C1 segment of cervical spinal cord (tissue), 14 donors: ENCODE data around the gene ERBB3.
"Not testable (repeated sequence)": the region's sequence is repeated elsewhere in the genome, so short reads cannot be mapped to it uniquely, and the experiment has no call there.

Experiments
- DNase-seq, 14 donors: peaks; one replicate each; lab custom pipeline; 2025; lab: John Stamatoyannopoulos, UW

Gene ERBB3

DNA sequence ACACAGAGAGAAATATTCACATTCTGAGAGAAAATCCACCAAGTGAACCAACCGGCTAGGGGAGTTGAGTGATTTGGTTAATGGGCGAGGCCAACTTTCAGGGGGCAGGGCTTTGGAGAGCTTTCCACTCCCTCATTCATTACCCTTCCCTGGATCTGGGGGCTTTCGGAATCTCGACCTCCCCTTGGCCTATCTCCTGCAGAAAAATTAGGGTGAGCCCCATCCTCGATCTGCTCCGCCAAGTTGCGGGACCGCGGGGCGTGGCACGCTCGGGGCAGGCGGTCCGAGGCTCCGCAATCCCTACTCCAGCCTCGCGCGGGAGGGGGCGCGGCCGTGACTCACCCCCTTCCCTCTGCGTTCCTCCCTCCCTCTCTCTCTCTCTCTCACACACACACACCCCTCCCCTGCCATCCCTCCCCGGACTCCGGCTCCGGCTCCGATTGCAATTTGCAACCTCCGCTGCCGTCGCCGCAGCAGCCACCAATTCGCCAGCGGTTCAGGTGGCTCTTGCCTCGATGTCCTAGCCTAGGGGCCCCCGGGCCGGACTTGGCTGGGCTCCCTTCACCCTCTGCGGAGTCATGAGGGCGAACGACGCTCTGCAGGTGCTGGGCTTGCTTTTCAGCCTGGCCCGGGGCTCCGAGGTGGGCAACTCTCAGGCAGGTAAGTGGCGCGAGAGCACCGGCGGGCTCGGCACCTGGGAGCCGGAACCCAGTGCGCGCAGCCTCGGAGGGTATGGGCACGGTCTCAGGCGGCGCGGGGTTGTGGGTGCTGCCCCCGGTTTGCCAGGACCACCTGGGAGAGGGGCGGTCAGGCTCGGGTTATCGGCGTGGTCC, at the start of gene ERBB3:
ERBB3 (plus strand) TSS at position 443 of the 833 bp plus-strand sequence; CDS start at position 579, 136 bp downstream.
- DNase-seq: peak in 12 of 14 donors; percentile 15 to 84 (median 66)

GRCh38 chr12:56031987-56032386, 48.0 kb upstream of the ERBB3 start:
- DNase-seq: no peak

- DNase-seq: no peak
Measured at GRCh38 chr12:56034586-56035332, 45.2 kb upstream of the ERBB3 start.

GRCh38 chr12:56037161-56037560, 42.8 kb upstream of the ERBB3 start:
- DNase-seq: no peak

GRCh38 chr12:56038022-56038655, 41.8 kb upstream of the ERBB3 start:
- DNase-seq: no peak

- no peak for DNase-seq
Measured at GRCh38 chr12:56040151-56040550, 39.8 kb upstream of the ERBB3 start.

DNA sequence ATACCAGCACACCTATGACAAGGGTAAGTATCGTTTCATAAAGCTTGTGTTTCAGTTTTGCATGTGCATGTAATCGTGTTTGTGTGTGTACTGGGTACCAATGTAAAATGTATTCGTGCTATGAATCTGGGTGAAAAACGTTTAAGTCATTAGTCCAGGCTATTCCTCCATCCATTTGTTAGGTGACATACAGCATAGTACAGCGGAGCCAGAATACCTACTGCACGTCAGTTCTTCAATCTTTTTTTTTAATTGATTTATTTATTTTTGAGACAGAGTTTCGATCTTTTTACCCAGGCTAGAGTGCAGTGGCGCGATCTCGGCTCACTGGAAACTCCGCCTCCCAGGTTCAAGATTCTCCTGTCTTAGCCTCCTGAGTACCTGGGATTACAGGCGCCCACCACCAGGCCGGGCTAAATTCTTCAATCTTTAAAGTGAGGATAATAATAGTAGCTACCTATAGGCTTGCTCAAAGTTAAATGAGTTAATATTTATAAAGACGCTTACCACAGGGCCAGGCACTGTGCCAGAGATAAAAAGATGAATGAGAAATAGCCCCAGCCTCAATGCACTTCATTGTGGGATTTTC, 38.9 kb upstream of the ERBB3 start:
- no peak for DNase-seq

DNA sequence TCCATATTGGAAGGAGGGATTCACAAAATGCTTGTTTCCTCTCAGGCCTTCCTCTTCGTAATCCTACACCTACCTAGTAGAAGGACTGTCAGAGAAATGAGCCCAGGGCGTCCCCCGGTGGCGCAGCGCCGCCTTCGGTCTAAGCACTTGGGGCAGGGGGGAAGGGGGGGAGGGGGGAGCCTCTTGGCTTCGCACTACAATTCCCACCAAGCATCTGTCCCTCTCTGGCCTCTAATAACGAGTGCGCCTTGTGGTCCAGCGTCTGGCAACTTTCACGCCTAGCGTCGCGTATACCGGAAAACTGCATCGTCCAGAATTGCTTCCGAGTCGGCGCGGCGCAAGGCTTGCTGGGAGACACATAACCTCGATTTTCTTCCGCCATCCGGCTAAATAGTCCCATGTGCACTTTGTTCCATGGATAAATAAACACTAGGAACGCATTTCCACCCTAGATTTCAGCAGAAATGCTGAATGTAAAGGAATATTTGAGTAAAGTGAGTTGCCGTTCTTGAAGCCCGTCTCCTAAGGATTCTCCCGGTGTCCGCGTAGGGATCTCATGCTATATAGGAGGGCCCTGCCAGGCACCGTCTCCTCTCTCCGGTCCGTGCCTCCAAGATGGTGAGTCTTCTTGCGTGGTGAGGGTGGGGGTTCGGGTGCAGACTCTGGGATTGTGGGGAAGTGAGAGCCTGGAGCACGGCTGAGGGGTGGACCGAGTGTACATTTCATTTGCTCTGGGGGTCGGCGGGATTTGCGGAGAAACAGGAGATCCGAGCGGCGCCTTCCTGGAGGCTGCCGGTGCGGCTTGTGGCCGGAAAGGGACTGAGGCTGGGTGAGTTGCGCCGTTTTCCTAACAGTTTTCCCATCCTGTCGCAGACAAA, 38.2 kb upstream of the ERBB3 start, which contains the start of gene RPS26:
RPS26 (plus strand) TSS at position 367 of the 878 bp plus-strand sequence; CDS start at position 616, 249 bp downstream.
- peak; percentile 68 to 97 (median 92) for DNase-seq

GRCh38 chr12:56042430-56042813, 37.5 kb upstream of the ERBB3 start:
- not testable (repeated sequence) for DNase-seq

GRCh38 chr12:56042843-56043242, 37.1 kb upstream of the ERBB3 start:
- DNase-seq: no peak

GRCh38 chr12:56046027-56046780, 33.8 kb upstream of the ERBB3 start:
- DNase-seq: no peak

DNA sequence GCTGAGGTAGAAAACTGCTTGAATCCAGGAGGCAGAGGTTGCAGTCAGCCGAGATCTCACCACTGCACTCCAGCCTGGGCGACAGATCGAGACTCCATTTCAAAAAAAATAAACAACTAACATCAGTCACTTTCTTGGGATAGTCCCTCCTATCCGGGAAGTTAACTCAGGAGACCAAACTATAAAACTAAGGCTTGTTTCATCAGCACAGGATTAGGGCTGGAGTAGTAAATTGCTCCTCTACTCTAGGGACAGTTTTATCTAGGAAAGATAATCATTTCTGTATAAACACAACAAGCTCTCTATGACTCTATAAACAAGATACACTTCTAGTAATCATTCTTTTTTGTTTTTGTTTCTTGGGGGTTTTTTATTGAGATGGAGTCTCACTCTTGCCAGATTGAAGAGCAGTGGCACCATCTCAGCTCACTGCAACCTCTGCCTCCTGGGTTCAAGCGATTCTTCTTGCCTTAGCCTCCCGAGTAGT, 26.5 kb upstream of the ERBB3 start:
- no peak for DNase-seq

DNA sequence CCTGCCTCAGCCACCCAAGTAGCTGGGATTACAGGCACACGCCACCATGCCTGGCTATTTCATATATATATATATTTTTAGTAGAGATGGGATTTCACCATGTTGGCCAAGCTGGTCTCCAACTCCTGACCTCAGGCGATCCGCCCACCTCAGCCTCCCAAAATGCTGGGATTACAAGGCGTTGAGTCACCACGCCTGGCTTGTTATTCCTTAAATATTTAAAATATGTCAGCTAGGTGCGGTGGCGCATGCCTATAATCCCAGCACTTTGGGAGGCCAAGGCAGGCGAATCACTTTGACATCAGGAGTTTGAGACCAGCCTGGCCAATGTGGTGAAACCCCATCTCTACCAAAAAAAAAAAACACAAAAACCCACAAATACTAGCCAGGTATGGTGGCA, 20.0 kb upstream of the ERBB3 start:
- not testable (repeated sequence) for DNase-seq

DNA sequence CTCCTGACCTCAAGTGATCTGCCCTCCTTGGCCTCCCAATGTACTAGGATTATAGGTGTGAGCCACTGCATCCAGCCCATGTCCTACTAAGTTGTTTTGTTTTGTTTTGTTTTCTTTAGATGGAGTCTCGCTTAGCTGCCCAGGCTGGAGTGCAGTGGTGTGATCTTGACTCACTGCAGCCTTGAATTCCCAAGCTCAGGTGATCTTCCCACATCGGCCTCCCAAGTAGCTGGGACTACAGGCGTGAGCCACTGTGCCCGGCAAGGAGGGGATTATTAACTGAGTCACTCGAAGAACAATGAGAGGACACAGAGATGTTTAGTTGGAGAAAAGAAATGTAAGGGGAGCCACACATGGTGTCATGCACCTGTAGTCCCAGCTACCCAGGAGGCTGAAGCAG, 18.0 kb upstream of the ERBB3 start:
- no peak for DNase-seq

- DNase-seq: no peak
Measured at GRCh38 chr12:56062996-56063395, 17.0 kb upstream of the ERBB3 start.

DNA sequence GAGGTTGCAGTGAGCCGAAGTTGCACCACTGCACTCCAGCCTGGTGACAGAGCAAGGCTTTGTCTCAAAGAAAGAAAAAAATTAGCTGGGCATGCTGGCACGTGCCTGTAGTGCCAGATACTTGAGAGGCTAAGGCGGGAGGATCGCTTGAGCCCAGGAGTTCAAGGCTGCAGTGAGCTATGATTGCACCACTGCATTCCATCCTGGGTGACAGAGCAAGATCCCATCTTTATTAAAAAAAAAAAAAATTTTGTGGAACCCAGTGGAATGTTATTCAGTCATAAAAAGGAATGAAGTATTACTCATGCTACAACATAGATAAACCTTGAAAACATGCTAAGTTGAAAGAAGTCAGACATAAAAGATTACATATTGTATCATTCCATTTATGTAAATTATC, 8.3 kb upstream of the ERBB3 start:
- DNase-seq: no peak

GRCh38 chr12:56074396-56074795, 5.6 kb upstream of the ERBB3 start:
- DNase-seq: no peak

DNA sequence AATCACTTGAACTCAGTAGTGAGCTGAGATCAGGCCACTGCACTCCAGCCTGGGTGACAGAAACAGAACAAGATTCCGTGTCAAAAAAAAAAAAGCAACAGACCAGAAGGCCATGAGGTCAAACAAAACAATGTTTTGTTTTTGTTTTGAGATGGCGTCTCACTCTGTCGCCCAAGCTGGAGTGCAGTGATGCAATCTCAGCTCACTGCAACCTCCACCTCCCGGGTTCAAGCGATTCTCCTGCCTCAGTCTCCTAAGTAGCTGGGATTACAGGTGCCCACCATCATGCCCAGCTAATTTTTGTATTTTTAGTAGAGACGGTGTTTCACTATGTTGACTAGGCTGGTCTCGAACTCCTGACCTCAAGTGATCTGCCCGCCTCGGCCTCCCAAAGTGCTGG, 2.0 kb upstream of the ERBB3 start:
- not testable (repeated sequence) for DNase-seq

- DNase-seq: no peak
Measured at GRCh38 chr12:56078427-56078826, 1.5 kb upstream of the ERBB3 start.
